Mesodermal cell (in vitro differentiated cells): ENCODE results near the gene KLHL26.

Experiments used
- H3K27ac ChIP-seq: 2 replicates; pipeline ENCODE4 v1.7.0; 2013; ENCODE audit warnings: mild to moderate bottlenecking, low read depth, low read length, moderate library complexity; ENCODE audit not compliant: severe bottlenecking
- H3K36me3 ChIP-seq: 2 replicates; pipeline ENCODE4 v1.7.1; 2013; ENCODE audit warnings: mild to moderate bottlenecking, low read length, moderate library complexity; ENCODE audit not compliant: control insufficient read depth, insufficient read depth
- H3K4me1 ChIP-seq: one replicate; pipeline ENCODE4 v1.7.1; 2013; ENCODE audit warnings: mild to moderate bottlenecking, low read length; ENCODE audit not compliant: insufficient read depth, control insufficient read depth, poor library complexity, severe bottlenecking
- H3K4me3 ChIP-seq: 2 replicates; pipeline ENCODE4 v1.7.0; 2013; ENCODE audit warnings: low read length, control low read depth, mild to moderate bottlenecking; ENCODE audit not compliant: insufficient read depth, poor library complexity, severe bottlenecking; ENCODE audit errors: extremely low read depth
- H3K9me3 ChIP-seq: 2 replicates; pipeline ENCODE4 v1.7.1; 2013; ENCODE audit warnings: mild to moderate bottlenecking, low read length, moderate library complexity; ENCODE audit not compliant: control insufficient read depth
- WGBS, 2 experiments: methylation state at CpG; one replicate each; pipeline ENCODE4 v1.1.5; 2013; ENCODE audit warnings: missing lambda C conversion rate in 2 of 2; ENCODE audit not compliant: insufficient coverage in 2 of 2; 5-methylcytosine and 5-hydroxymethylcytosine counted together

KLHL26 gene

GRCh38 chr19:18637673-18638630 is 1.1 kb downstream of the KLHL26 start:
- peaks cover 6% of the 10 kb centered on the region for H3K4me1 ChIP-seq
- H3K27ac ChIP-seq, result no peak overlapping the region
- WGBS, 2 experiments, result 88 to 93% methylated on average over 1 to 2 of the region's 3 CpGs
- H3K36me3 ChIP-seq, result no peaks in the 10 kb centered on the region
- H3K9me3 ChIP-seq, result no peaks in the 10 kb centered on the region
- H3K4me3 ChIP-seq, result peak overlapping the region; percentile 79

- Histone ChIP-seq H3K27ac (no peak overlapping the region), H3K4me3 (no peak overlapping the region), H3K36me3 (no peaks in the 10 kb centered on the region), H3K9me3 (peaks cover 8% of the 10 kb centered on the region), H3K4me1 (peaks cover 8% of the 10 kb centered on the region)
- WGBS, 2 experiments, result 92 to 93% methylated on average over 8 of the region's 8 CpGs
These were observed 2.9 kb downstream of the KLHL26 start for GRCh38 chr19:18639706-18640243.

GRCh38 chr19:18644196-18645034 is 7.6 kb downstream of the KLHL26 start:
- H3K27ac ChIP-seq, result no peak overlapping the region
- H3K4me3 ChIP-seq, result no peak overlapping the region
- no peaks in the 10 kb centered on the region for H3K36me3 ChIP-seq
- H3K4me1 ChIP-seq, result peaks cover 23% of the 10 kb centered on the region
- WGBS, 2 experiments, result 77 to 84% methylated on average over 5 to 12 of the region's 15 CpGs
- H3K9me3 ChIP-seq, result peaks cover 8% of the 10 kb centered on the region

GRCh38 chr19:18645035-18645511 is 8.2 kb downstream of the KLHL26 start:
- Histone ChIP-seq H3K27ac (no peak overlapping the region), H3K36me3 (no peaks in the 10 kb centered on the region), H3K4me3 (no peak overlapping the region), H3K9me3 (peaks cover 8% of the 10 kb centered on the region), H3K4me1 (peaks cover 28% of the 10 kb centered on the region)
- whole genome bisulfite sequencing, 2 experiments, result 89 to 91% methylated on average over 10 to 13 of the region's 13 CpGs

GRCh38 chr19:18646535-18647370 is 9.9 kb downstream of the KLHL26 start:
- H3K4me1 ChIP-seq, result peaks cover 44% of the 10 kb centered on the region
- peaks cover 8% of the 10 kb centered on the region for H3K9me3 ChIP-seq
- 89% methylated on average over 28 to 30 of the region's 34 CpGs for WGBS, 2 experiments
- H3K36me3 ChIP-seq, result no peaks in the 10 kb centered on the region
- no peak overlapping the region for H3K4me3 ChIP-seq
- H3K27ac ChIP-seq, result no peak overlapping the region

GRCh38 chr19:18647371-18647767 is 10.5 kb downstream of the KLHL26 start:
- Histone ChIP-seq H3K4me3 (no peak overlapping the region), H3K27ac (no peak overlapping the region)
- 92% methylated on average over 1 of the region's 1 CpG; no CpG with 5 or more reads in 1 of the 2 experiments for WGBS, 2 experiments

GRCh38 chr19:18647807-18648206 is 11.0 kb downstream of the KLHL26 start:
- 93 to 94% methylated on average over 10 of the region's 10 CpGs for WGBS, 2 experiments
- Histone ChIP-seq H3K4me3 (no peak overlapping the region), H3K27ac (no peak overlapping the region), H3K36me3 (no peaks in the 10 kb centered on the region), H3K4me1 (peaks cover 48% of the 10 kb centered on the region), H3K9me3 (peaks cover 8% of the 10 kb centered on the region)

More at GRCh38 chr19:18647371-18647767, 10.5 kb downstream of the KLHL26 start:
- H3K9me3 ChIP-seq, result peaks cover 8% of the 10 kb centered on the region
- no peaks in the 10 kb centered on the region for H3K36me3 ChIP-seq
- H3K4me1 ChIP-seq, result peaks cover 48% of the 10 kb centered on the region

GRCh38 chr19:18648973-18649315 is 12.1 kb downstream of the KLHL26 start:
- Histone ChIP-seq H3K4me1 (peaks cover 48% of the 10 kb centered on the region), H3K36me3 (no peaks in the 10 kb centered on the region), H3K4me3 (no peak overlapping the region), H3K9me3 (peaks cover 4% of the 10 kb centered on the region), H3K27ac (peak overlapping the region; percentile 94)
- WGBS, 2 experiments, result 62 to 65% methylated on average over 13 of the region's 13 CpGs

- H3K27ac ChIP-seq, result peak overlapping the region; percentile 94
- H3K36me3 ChIP-seq, result no peaks in the 10 kb centered on the region
- no peak overlapping the region for H3K4me3 ChIP-seq
- peaks cover 48% of the 10 kb centered on the region for H3K4me1 ChIP-seq
- WGBS, 2 experiments, result 33 to 37% methylated on average over 18 to 24 of the region's 25 CpGs
- H3K9me3 ChIP-seq, result no peaks in the 10 kb centered on the region
These were observed 12.7 kb downstream of the KLHL26 start for GRCh38 chr19:18649371-18650020.
